AG04450 (cell line): ENCODE results near the gene SCAMP1. TPM values are rescaled to one million over a fixed set of nuclear protein-coding genes. Genes with fewer than 3 reads are reported as not detected.

Experiments used
- CTCF ChIA-PET: fragments of 300-600, 350-600 bp; formaldehyde crosslinking; extraction: SDS; loops from one replicate; lab custom pipeline; 2022; ENCODE audit warnings: antibody characterized with exemption, inconsistent platforms; lab: Charles Lee
- POLR2A ChIA-PET: fragments of 350-600 bp; formaldehyde crosslinking; extraction: SDS; loops from one replicate; lab custom pipeline; 2021; ENCODE audit warnings: antibody characterized with exemption, inconsistent platforms; lab: Yijun Ruan, JAX
- DNase-seq: peaks from one replicate; pipeline ENCODE4 v3.0.0-alpha.2; 2011; ENCODE audit warnings: low read depth, low spot score
- H3K27ac ChIP-seq: one replicate; pipeline ENCODE4 v1.5.1; 2012; ENCODE audit warnings: low read depth, low read length, control low read depth
- H3K27me3 ChIP-seq: one replicate; pipeline ENCODE4 v1.6.0; 2012; ENCODE audit warnings: low read length; ENCODE audit not compliant: control insufficient read depth, insufficient read depth
- H3K4me3 ChIP-seq: 2 replicates; pipeline ENCODE4 v1.5.1; 2011; ENCODE audit warnings: mild to moderate bottlenecking, low read depth, low read length, control low read depth
- H3K9me3 ChIP-seq: 2 replicates; pipeline ENCODE4 v1.5.1; 2012; ENCODE audit warnings: low read length; ENCODE audit not compliant: control insufficient read depth, insufficient read depth
- polyA plus RNA-seq: library from polyadenylated mRNA; depleted of rRNA; stranded (reverse); fragments of >200 nt; gene quantifications from 2 replicates; pipeline ENCODE4 v1.2.3, GENCODE V29; 2011
- TF ChIP-seq, protein P1 (sequence below): IDR thresholded peaks from 2 replicates; pipeline ENCODE4 v1.5.1; 2011; ENCODE audit warnings: low read depth, low read length, control low read depth, inconsistent platforms

SCAMP1 gene
- polyA plus RNA-seq, 1 experiment, result 44.6 TPM

DNA sequence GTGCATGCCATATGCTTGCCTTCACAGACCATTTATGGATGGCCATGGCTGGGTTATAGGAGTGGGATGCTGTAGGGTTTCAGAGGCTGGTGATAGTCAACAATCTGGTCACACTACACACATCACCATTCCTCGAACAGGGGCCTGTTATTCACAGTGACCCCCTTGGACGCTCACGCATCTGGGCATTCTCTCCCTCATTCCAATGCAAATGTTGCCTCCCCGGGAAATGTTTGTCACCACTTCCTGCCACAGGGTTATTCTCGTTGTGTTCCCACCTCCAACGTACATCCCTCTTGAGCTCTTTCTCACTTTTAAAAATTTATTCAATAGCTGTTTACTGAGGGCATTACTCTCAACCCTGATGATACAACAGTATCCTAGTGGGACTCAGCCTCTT, 135.4 kb downstream of the SCAMP1 start:
- Histone ChIP-seq H3K27me3 (no peaks in the 10 kb centered on the region), H3K4me3 (no peak overlapping the region), H3K9me3 (no peaks in the 10 kb centered on the region), H3K27ac (no peak overlapping the region)
- DNase-seq, result no peak
- TF ChIP-seq, protein P1, sequence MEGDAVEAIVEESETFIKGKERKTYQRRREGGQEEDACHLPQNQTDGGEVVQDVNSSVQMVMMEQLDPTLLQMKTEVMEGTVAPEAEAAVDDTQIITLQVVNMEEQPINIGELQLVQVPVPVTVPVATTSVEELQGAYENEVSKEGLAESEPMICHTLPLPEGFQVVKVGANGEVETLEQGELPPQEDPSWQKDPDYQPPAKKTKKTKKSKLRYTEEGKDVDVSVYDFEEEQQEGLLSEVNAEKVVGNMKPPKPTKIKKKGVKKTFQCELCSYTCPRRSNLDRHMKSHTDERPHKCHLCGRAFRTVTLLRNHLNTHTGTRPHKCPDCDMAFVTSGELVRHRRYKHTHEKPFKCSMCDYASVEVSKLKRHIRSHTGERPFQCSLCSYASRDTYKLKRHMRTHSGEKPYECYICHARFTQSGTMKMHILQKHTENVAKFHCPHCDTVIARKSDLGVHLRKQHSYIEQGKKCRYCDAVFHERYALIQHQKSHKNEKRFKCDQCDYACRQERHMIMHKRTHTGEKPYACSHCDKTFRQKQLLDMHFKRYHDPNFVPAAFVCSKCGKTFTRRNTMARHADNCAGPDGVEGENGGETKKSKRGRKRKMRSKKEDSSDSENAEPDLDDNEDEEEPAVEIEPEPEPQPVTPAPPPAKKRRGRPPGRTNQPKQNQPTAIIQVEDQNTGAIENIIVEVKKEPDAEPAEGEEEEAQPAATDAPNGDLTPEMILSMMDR, result no peak
- CTCF ChIA-PET, result no interaction called here
- POLR2A ChIA-PET, result interaction anchor here (0.5 to 1.6 kb wide), 3 partner anchors 9 to 489 kb away, joined by 3 to 5 read pairs (median 3); no protein-coding TSS in a partner anchor

- ChIA-PET POLR2A (interaction anchor here (0.5 to 1.6 kb wide), 3 partner anchors 8 to 488 kb away, joined by 3 to 5 read pairs (median 3); no protein-coding TSS in a partner anchor), CTCF (no interaction called here)
- no peaks in the 10 kb centered on the region for H3K9me3 ChIP-seq
- DNase-seq, result no peak
- TF ChIP-seq, protein P1, result no peak
- no peaks in the 10 kb centered on the region for H3K27me3 ChIP-seq
- no peak overlapping the region for H3K27ac ChIP-seq
- H3K4me3 ChIP-seq, result no peak overlapping the region
Observed at GRCh38 chr5:78496373-78496772, 136.0 kb downstream of the SCAMP1 start.

DNA sequence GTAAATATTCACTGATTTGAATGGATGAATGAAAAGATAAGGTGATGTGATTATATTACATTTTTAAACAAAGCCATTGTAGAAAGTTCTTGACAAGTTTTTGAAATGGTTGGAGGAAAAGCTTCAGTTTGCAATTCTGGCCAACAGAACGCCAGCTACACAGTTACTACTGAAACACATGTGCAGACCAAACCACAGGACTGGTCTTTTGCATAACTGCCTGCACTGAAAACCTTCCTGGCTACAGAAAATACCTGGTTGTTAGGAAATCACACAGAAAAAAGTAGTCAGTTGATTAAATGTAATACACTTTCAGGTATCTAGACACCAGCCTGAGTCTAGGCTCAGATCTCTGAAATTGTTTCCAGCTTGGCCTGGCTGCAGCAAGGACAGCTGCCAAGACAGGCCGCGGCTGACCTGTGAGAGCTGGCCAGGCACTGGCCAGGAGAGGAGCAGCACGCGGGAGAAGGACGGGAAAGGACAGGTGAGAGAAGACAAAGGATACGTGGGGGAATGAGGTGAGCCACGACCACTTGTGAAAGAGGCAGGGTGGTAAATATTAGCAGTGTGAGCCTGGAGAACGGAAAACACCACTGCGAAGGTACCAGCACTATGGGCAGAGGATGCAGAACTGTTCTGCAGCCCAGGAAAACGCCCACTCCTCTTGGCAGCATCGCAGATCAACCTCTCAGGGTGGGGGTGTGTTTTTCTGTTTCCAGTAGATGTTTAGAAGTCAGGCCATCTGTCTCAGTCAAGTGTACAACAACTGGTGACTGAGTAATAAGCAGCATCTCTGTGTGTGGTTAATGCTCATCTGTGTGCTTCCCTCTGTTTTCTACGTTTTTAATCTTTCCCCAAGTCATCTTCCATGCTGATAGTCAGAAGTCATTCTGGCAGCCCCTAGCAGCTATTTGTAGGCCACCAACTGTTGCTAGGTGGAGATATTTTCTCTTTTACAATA, 137.4 kb downstream of the SCAMP1 start:
- no peak for DNase-seq
- POLR2A ChIA-PET, result interaction anchor here (0.8 kb wide), 1 partner anchor 11 kb away, joined by 3 read pairs; no protein-coding TSS in a partner anchor

GRCh38 chr5:78499485-78499884, 139.1 kb downstream of the SCAMP1 start:
- TF ChIP-seq, protein P1, result no peak
- ChIA-PET CTCF (interaction anchor here (0.6 kb wide), 1 partner anchor 422 kb away, joined by 3 read pairs; no protein-coding TSS in a partner anchor), POLR2A (no interaction called here)
- H3K27ac ChIP-seq, result no peak overlapping the region
- DNase-seq, result no peak
- no peaks in the 10 kb centered on the region for H3K9me3 ChIP-seq
- no peak overlapping the region for H3K4me3 ChIP-seq
- H3K27me3 ChIP-seq, result no peaks in the 10 kb centered on the region

More for the DNA sequence above, 137.4 kb downstream of the SCAMP1 start:
- Histone ChIP-seq H3K27me3 (no peaks in the 10 kb centered on the region), H3K4me3 (no peak overlapping the region), H3K9me3 (no peaks in the 10 kb centered on the region), H3K27ac (no peak overlapping the region)
- TF ChIP-seq, protein P1, result no peak
- CTCF ChIA-PET, result interaction anchor here (0.6 to 0.8 kb wide), 2 partner anchors 64 to 467 kb away, joined by 3 to 4 read pairs; no protein-coding TSS in a partner anchor

DNA sequence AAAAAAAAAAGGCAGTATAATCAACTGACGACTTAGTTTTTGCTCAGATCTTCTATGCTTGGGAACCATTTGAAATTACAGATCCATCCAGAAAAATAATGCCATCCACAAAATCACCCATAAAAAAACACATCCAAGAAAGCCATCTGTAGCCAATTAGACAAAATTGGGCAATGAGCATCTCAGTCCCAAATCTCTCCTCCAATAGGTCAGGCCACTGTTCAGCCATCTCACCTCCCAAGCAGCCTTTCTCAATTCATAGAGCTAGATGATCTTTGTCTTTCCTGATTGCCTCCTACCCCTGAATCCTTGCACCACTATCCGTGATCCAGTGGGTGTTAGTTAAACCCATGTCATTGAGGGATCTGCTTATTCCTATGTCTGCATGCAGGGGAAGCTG, 139.6 kb downstream of the SCAMP1 start:
- Histone ChIP-seq H3K4me3 (no peak overlapping the region), H3K9me3 (no peaks in the 10 kb centered on the region), H3K27ac (no peak overlapping the region), H3K27me3 (no peaks in the 10 kb centered on the region)
- POLR2A ChIA-PET, result no interaction called here
- CTCF ChIA-PET, result interaction anchor here (0.6 kb wide), 1 partner anchor 421 kb away, joined by 3 read pairs; no protein-coding TSS in a partner anchor
- TF ChIP-seq, protein P1, result no peak
- DNase-seq, result no peak
